ENCODE results near the gene DHX29. TPM values are rescaled to one million over a fixed set of nuclear protein-coding genes. Genes with fewer than 3 reads are reported as not detected.

Gene DHX29
- total RNA-seq, 1 donor from 2014 or later: 20.7 TPM

- ATAC-seq (peak; percentile 51), DNase-seq (no peak)
- TF ChIP-seq CTCF (IDR thresholded peaks at IDR 0.05): no peak
- Histone ChIP-seq H3K27me3 (no peaks in the 10 kb centered on the region), H3K4me1 (peaks cover 33% of the 10 kb centered on the region), H3K36me3 (peaks cover 5% of the 10 kb centered on the region), H3K27ac (no peak overlapping the region), H3K4me3 (no peak overlapping the region), H3K9me3 (no peaks in the 10 kb centered on the region)
- intact Hi-C loops (cut with DNase I): no loop called here
Measured at GRCh38 chr5:55303238-55303690, 4.2 kb downstream of the DHX29 start.

GRCh38 chr5:55300890-55301289, 6.6 kb downstream of the DHX29 start:
- intact Hi-C loops (cut with DNase I): no loop called here
- Histone ChIP-seq H3K4me3 (no peak overlapping the region), H3K27ac (no peak overlapping the region), H3K9me3 (no peaks in the 10 kb centered on the region), H3K27me3 (no peaks in the 10 kb centered on the region), H3K4me1 (peaks cover 25% of the 10 kb centered on the region), H3K36me3 (peaks cover 18% of the 10 kb centered on the region)
- no peak for ATAC-seq
- no peak for TF ChIP-seq CTCF (IDR thresholded peaks at IDR 0.05)
- no peak for DNase-seq

GRCh38 chr5:55294935-55295334, 12.6 kb downstream of the DHX29 start:
- no peak for TF ChIP-seq CTCF (IDR thresholded peaks at IDR 0.05)

GRCh38 chr5:55290991-55291390, 16.5 kb downstream of the DHX29 start:
- ATAC-seq: no peak
- no peaks in the 10 kb centered on the region for H3K27me3 ChIP-seq
- intact Hi-C loops (cut with DNase I): no loop called here
- TF ChIP-seq CTCF (IDR thresholded peaks at IDR 0.05): no peak
- no peak overlapping the region for H3K27ac ChIP-seq
- H3K9me3 ChIP-seq: no peaks in the 10 kb centered on the region
- H3K4me3 ChIP-seq: no peak overlapping the region
- H3K36me3 ChIP-seq: peaks cover 99% of the 10 kb centered on the region
- no peaks in the 10 kb centered on the region for H3K4me1 ChIP-seq
- DNase-seq: no peak

More at GRCh38 chr5:55294935-55295334, 12.6 kb downstream of the DHX29 start:
- Histone ChIP-seq H3K36me3 (peaks cover 71% of the 10 kb centered on the region), H3K4me1 (no peaks in the 10 kb centered on the region), H3K27ac (no peak overlapping the region), H3K4me3 (no peak overlapping the region), H3K9me3 (no peaks in the 10 kb centered on the region), H3K27me3 (no peaks in the 10 kb centered on the region)
- DNase-seq (no peak), ATAC-seq (no peak)
- intact Hi-C loops (cut with DNase I): no loop called here

- Histone ChIP-seq H3K36me3 (peaks cover 100% of the 10 kb centered on the region), H3K27me3 (no peaks in the 10 kb centered on the region), H3K27ac (no peak overlapping the region), H3K4me1 (no peaks in the 10 kb centered on the region), H3K4me3 (no peak overlapping the region), H3K9me3 (no peaks in the 10 kb centered on the region)
- ATAC-seq: no peak
- DNase-seq: no peak
- no peak for TF ChIP-seq CTCF (IDR thresholded peaks at IDR 0.05)
- intact Hi-C loops (cut with DNase I): no loop called here
Measured at GRCh38 chr5:55289808-55290207, 17.7 kb downstream of the DHX29 start.

GRCh38 chr5:55286411-55286933, 21.0 kb downstream of the DHX29 start:
- ATAC-seq (no peak), DNase-seq (no peak)
- H3K9me3 ChIP-seq: no peaks in the 10 kb centered on the region
- H3K36me3 ChIP-seq: peaks cover 100% of the 10 kb centered on the region
- intact Hi-C loops (cut with DNase I): no loop called here
- no peak overlapping the region for H3K27ac ChIP-seq
- no peak for TF ChIP-seq CTCF (IDR thresholded peaks at IDR 0.05)
- no peaks in the 10 kb centered on the region for H3K27me3 ChIP-seq
- H3K4me3 ChIP-seq: no peak overlapping the region
- no peaks in the 10 kb centered on the region for H3K4me1 ChIP-seq
